Measurements from ENCODE around the gene FCGR1A. TPM values are rescaled to one million over a fixed set of nuclear protein-coding genes. Genes with fewer than 3 reads are reported as not detected.
"Not testable (repeated sequence)": the region's sequence is repeated elsewhere in the genome, so short reads cannot be mapped to it uniquely, and the experiment has no call there.

FCGR1A gene
- total RNA-seq, 2 experiments from 2014 or later: 0.48 to 1.2 TPM

DNA sequence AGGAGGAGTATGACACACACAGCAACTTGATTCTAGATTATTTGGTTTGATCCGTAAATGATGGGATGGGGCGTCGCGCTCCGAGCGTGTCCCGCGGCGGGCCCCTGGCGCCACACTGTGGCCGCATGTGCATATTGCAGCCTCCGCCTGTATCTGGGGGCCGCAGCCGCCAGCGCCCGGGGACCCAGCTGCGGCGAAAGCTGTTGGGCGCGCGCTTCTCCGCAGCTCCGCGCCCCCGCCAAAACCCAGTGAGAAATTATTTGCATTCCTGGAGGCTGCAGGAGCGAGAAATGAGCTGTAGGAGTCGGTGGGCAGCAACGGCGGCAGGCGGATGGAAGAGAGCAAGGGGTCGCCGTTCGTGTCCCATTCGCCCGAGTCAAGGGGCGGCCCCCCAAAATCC, 10.0 kb downstream of the FCGR1A start:
- H3K27ac Mint-ChIP-seq: peak overlapping the region; percentile 100
- H3K9me3 Mint-ChIP-seq, H3K4me1 Mint-ChIP-seq, H3K27me3 Mint-ChIP-seq, POLR2A ChIA-PET, H3K36me3 Mint-ChIP-seq: not testable (repeated sequence)
- DNase-seq (peak; percentile 73), ATAC-seq (ENCODE audit: low read depth) (peak; percentile 74)
- peak overlapping the region; percentile 98 for H3K4me3 Mint-ChIP-seq

DNA sequence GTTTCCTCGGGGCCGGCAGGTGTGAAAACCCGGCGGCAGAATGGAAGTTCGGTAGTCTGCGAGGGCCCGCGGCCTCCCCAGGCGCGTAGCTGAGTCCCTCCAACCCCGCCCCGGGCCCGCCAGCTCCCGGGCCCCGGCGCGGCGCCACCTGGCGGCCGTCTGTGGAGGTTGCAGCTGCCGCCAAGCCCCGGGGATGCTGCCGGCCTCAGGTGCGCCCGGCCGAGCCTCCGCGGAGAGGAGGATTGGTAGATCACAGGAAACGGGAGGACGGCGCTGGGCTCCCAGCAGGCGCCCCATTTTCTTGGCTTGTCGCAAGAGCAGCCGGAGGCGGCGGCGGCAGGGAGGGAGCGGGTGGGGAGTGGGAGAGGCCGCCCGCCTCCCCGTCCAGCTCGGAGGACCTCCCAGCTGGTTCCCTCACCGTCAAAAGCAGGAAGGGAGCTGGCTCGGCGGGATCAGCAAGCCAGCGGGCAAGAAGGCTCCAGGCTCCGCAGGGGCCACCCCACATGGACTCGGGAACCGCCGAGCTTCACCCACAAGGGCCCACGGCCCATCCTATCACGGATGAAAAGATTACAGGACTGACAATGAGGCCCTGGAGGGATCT, 10.5 kb downstream of the FCGR1A start:
- Mint-ChIP-seq H3K4me3 (peak overlapping the region; percentile 74), H3K27ac (peak overlapping the region; percentile 54)
- peak; percentile 98 for ATAC-seq (ENCODE audit: low read depth)
- POLR2A ChIA-PET, H3K4me1 Mint-ChIP-seq, H3K36me3 Mint-ChIP-seq, H3K9me3 Mint-ChIP-seq, H3K27me3 Mint-ChIP-seq: not testable (repeated sequence)
- DNase-seq: peak; percentile 90

DNA sequence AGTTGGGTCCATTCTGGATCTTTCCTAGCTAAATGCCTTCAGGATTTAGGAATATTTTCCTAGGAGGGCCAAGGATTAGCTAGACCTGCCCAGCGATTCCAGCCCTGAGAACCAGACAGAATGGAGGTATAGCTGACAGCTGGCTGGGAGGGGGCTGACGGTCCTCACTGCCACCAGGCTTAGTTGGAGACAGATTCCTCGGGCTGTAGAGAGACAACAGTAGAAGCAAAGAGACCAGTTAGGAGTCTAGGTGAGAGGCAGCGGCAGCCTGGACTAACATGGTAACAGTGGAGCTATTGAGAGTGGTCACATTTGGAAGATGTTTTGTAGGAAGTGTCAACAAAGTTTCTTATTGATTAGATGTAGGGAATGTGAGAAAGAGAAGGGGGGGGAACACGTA, 11.4 kb downstream of the FCGR1A start:
- H3K27ac Mint-ChIP-seq; H3K27me3 Mint-ChIP-seq; POLR2A ChIA-PET; ATAC-seq (ENCODE audit: low read depth); H3K4me3 Mint-ChIP-seq; H3K4me1 Mint-ChIP-seq; H3K36me3 Mint-ChIP-seq; H3K9me3 Mint-ChIP-seq; DNase-seq: not testable (repeated sequence)

DNA sequence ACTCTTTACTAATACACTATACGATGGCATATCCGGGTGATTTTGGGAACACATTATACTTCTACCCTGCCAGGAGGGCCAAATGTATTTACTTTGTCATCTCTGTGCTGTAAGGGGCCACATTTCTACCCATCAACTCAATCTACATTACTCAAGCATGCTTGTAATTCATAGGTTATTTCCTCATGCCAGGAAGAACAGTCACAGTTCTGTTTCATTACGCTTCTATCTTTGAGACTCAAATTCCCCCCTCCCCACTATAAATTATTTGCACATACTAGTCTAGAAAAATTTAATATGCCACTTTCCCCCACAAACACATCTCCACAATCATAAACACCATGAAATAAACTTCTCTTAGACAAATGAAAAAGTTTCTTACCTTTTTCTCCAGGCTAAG, 19.1 kb downstream of the FCGR1A start:
- H3K4me3 Mint-ChIP-seq; H3K27me3 Mint-ChIP-seq; H3K9me3 Mint-ChIP-seq; DNase-seq; H3K36me3 Mint-ChIP-seq; H3K4me1 Mint-ChIP-seq; POLR2A ChIA-PET; ATAC-seq (ENCODE audit: low read depth); H3K27ac Mint-ChIP-seq: not testable (repeated sequence)

DNA sequence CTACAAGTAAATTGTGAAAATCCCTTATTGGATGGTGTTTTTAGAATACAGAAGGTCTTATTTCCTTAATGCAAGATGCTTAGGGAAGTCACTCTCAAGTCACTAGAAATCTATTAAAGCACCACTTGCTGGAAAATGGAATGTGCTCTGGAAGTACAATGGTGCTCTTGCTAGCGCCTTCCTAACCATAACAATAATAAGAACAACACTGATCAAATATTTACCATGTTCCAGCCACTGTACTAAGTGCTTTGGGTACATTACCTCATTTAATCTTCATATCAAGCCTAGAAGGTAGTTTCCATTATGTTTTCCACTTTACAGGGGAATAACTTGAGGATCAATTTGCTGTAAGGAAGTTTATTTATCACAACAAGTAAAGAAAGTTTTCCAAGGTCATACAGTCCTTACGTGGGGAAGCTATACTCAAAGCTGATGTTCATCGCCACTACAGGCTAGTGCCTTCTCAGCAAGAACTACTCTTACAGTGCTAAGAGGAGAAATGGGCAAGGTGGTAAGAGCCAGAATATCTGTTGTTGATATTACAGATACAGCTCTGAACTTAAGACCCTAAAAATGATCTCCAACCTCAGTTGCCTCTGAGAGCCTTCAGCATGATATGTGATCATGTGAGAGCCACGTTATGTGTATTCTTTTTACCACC, 22.1 kb downstream of the FCGR1A start:
- H3K4me3 Mint-ChIP-seq; H3K27ac Mint-ChIP-seq; H3K36me3 Mint-ChIP-seq; H3K27me3 Mint-ChIP-seq; H3K9me3 Mint-ChIP-seq; POLR2A ChIA-PET; ATAC-seq (ENCODE audit: low read depth); DNase-seq; H3K4me1 Mint-ChIP-seq: not testable (repeated sequence)

DNA sequence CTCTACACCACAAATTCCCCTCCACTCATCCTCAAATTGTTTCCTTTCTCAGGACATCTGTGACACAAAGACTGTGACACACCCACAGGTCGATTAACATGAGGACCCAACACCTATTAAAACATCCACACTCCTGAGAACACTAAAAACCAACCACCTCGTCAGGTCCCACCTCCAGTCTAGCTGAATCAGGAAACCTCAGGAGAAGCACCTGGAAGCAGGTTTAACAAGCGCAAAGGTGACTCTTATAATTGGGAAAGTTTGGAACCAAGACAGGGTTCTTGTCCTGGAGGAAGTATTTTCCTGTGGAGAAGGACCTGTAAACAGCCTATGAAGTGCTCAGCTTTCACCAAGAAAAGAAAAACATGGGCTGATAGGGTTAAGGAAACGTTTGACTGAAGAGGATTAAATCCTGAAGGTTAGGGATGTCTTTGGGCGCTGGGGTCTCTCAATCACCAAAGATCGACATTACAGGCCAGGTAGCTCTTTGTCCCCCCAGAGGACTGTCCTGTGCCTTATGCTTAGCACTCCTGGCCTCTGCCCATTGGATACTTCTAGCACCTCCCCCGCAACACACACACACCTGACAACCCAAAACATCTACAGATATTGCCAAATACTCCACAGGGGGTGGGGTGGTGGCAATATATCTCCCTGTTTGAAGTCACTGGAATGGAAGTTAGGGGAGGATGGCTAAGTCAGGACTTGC, 28.4 kb downstream of the FCGR1A start:
- H3K9me3 Mint-ChIP-seq; POLR2A ChIA-PET; H3K4me1 Mint-ChIP-seq; H3K27me3 Mint-ChIP-seq; ATAC-seq (ENCODE audit: low read depth); H3K27ac Mint-ChIP-seq; H3K36me3 Mint-ChIP-seq: not testable (repeated sequence)
- DNase-seq: peak; percentile 41
- H3K4me3 Mint-ChIP-seq: peak overlapping the region; percentile 63

DNA sequence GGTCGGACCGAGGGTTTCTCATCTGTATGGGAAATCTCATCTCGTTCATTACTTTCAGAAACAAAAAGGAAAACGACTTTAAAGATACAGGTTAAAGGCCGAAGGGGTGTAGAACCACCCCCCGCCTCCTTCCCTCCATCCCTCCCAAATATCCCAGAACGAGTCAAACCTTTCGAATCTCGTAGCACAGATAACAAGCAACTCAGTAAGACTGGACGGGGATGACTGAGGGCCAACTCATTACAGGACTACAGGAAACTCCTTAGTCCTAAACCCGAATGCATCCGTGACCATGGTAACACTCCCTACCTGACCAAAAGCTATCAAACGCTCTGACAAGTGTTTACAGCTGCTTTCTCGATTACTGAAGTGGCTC, 29.0 kb downstream of the FCGR1A start:
- H3K9me3 Mint-ChIP-seq, H3K27me3 Mint-ChIP-seq, DNase-seq, H3K36me3 Mint-ChIP-seq, H3K4me1 Mint-ChIP-seq: not testable (repeated sequence)
- peak; percentile 16 for ATAC-seq (ENCODE audit: low read depth)
- H3K27ac Mint-ChIP-seq: peak overlapping the region; percentile 99
- peak overlapping the region; percentile 86 for H3K4me3 Mint-ChIP-seq
- POLR2A ChIA-PET: interaction anchor here (2.3 kb wide), 1 partner anchor 75 kb away, joined by 30 read pairs; a partner anchor contains a TSS

DNA sequence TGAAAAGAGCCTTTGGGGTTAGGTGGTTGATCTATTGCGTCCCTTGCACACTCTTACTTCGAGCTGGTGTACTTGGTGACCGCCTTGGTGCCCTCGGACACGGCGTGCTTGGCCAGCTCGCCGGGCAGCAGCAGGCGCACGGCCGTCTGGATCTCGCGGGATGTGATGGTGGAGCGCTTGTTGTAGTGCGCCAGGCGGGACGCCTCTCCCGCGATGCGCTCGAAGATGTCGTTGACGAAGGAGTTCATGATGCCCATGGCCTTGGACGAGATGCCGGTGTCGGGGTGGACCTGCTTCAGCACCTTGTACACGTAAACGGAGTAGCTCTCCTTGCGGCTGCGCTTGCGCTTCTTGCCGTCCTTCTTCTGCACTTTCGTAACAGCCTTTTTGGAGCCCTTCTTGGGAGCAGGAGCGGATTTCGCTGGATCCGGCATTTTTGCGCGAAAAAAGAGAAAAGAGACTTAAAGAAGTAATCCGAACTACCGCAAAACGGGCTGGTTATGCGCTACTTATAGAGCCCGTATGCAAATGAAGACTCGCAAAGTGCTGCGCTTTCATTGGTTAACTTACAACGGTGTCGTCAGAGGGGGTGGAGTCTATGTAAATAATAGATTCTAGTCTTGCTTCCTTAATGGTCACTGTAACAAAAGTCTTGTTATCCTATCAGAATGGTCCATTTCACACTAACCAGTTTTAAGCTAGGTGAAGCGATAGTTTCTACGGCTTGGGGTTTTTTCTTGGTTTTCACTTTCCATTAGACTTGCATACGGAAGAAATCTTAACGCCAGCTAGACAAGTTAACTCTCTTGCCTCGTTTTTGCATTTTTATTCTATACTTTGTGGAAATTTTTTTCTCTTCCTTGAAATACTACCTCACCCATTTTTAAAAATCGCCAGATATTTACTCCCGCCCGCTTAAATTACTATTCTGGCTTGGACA, 29.7 kb downstream of the FCGR1A start:
- peak overlapping the region; percentile 99 for H3K27ac Mint-ChIP-seq
- H3K36me3 Mint-ChIP-seq, H3K27me3 Mint-ChIP-seq, H3K4me1 Mint-ChIP-seq, H3K9me3 Mint-ChIP-seq: not testable (repeated sequence)
- ATAC-seq (ENCODE audit: low read depth) (peak; percentile 84), DNase-seq (peak; percentile 76)
- POLR2A ChIA-PET: interaction anchor here (1.9 to 2.3 kb wide), 3 partner anchors 32 to 75 kb away, joined by 6 to 30 read pairs (median 10); a partner anchor contains a TSS
- peak overlapping the region; percentile 86 for H3K4me3 Mint-ChIP-seq

DNA sequence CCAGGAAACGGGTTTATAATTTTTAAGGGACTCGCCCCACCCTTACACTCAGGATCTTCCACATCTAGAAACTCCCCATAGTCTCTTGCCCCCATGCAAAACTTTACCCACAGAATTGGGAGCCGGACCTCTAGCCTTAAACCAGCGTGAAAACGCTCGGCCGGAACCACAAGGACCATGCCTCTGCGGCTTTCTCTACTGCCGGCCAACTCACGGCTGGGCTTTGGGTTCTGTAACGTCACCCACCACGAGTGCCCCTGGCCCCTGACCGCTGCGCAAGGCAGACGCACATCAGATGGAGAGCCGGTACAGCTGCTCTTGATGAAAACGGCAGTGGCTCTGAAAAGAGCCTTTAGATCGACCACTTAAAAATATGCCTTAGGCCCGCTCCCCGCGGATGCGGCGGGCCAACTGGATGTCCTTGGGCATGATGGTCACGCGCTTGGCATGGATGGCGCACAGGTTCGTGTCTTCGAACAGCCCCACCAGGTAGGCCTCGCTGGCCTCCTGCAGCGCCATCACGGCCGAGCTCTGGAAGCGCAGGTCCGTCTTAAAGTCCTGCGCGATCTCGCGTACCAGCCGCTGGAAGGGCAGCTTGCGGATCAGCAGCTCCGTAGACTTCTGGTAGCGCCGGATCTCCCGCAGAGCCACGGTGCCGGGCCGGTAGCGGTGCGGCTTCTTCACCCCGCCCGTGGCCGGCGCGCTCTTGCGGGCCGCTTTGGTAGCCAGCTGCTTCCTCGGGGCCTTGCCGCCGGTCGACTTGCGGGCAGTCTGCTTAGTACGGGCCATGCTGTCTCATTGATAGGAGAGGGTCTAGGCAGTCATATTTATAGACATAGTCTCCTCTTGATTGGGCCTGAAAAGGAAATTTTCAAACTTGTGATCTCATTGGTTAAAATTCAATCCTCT, 30.7 kb downstream of the FCGR1A start:
- H3K9me3 Mint-ChIP-seq, H3K27me3 Mint-ChIP-seq, H3K36me3 Mint-ChIP-seq, H3K4me1 Mint-ChIP-seq: not testable (repeated sequence)
- peak; percentile 75 for DNase-seq
- POLR2A ChIA-PET: interaction anchor here (1.9 to 2.3 kb wide), 3 partner anchors 31 to 74 kb away, joined by 6 to 30 read pairs (median 10); a partner anchor contains a TSS
- Mint-ChIP-seq H3K4me3 (peak overlapping the region; percentile 86), H3K27ac (peak overlapping the region; percentile 99)
- peak; percentile 48 for ATAC-seq (ENCODE audit: low read depth)

DNA sequence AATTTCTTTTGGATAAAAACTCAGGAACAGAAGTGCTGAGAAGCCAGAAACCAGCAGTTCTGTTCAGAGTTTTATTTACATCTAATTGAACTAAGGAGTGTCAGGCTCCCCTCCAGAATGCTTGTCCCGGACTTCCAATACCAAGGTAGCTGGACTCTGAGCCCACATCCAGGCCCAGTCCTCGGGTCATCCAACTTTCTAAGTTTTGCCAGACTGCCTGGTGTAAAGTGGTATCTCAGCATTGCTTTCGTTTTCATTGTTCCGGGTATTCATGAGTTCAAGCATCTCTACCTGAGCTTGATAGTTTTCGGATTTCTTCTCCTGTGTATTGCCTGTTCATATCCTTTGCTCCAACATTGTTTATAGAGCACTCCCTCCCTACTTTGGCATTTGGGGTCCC, 37.9 kb downstream of the FCGR1A start:
- H3K4me1 Mint-ChIP-seq; H3K4me3 Mint-ChIP-seq; H3K27me3 Mint-ChIP-seq; H3K9me3 Mint-ChIP-seq; POLR2A ChIA-PET; ATAC-seq (ENCODE audit: low read depth); DNase-seq; H3K36me3 Mint-ChIP-seq; H3K27ac Mint-ChIP-seq: not testable (repeated sequence)

DNA sequence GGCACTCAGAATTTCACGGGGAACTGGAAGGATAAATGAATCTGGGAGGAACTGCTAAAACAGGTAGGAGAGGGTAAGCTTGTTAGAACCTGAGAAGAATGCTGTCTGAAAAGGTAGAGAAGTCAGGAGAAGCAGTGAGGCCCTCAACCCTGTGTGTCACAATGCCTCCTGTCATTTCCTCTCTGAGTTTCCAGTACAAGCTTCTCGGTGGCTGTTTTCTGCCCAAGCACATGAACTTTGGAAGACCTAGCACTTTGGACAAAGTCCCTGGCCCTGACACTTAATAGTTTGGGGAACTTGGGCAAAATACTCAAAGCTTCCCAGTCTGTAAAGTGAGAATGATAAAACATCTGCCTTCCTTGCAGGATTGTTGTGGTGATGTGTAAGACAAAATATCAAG, 44.1 kb downstream of the FCGR1A start:
- H3K36me3 Mint-ChIP-seq; ATAC-seq (ENCODE audit: low read depth); H3K9me3 Mint-ChIP-seq; H3K4me1 Mint-ChIP-seq; H3K4me3 Mint-ChIP-seq; POLR2A ChIA-PET; H3K27me3 Mint-ChIP-seq; DNase-seq; H3K27ac Mint-ChIP-seq: not testable (repeated sequence)

DNA sequence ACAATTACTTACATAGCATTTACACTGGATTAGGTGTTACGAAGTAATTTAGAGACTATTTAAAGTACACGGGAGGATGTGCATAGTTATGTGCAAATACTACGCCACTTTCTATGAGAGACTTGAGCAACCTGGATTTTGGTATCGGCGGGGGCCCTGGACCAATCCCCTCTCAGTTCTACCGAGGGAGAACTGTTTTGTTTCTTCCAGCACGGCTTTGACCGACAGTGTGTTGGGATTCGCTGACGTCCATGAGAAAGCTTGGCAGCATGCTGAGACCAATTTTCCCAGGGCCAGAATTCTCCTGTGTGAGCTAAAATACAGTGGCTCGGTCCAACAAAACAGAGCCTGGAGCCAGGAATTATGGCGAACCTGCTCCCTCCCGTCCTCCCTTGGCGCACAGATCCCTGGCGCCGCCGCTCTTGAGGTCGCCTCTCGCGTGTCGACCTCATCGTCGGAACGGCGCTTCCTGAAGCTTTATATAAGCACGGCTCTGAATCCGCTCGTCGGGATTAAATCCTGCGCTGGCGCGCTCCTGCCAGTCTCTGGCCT, 49.3 kb downstream of the FCGR1A start:
- H3K27ac Mint-ChIP-seq, H3K4me3 Mint-ChIP-seq, H3K27me3 Mint-ChIP-seq, H3K4me1 Mint-ChIP-seq, H3K36me3 Mint-ChIP-seq, H3K9me3 Mint-ChIP-seq, DNase-seq, POLR2A ChIA-PET: not testable (repeated sequence)
- peak; percentile 7 for ATAC-seq (ENCODE audit: low read depth)

Data from activated naive CD8-positive, alpha-beta T cell treated with anti-CD3 and anti-CD28 coated beads, Interleukin-2, amount 10 ng/mL, durations not matched to agents 7 days and 5 days (primary cell).